Activated CD4-positive, alpha-beta T cell treated with anti-CD3 and anti-CD28 coated beads, Interleukin-2, amount 50 U/mL, for 16 hours (primary cell): ENCODE measurements around the gene HCAR2.
"Not testable (repeated sequence)": the region's sequence is repeated elsewhere in the genome, so short reads cannot be mapped to it uniquely, and the experiment has no call there.

Source experiments
- DNase-seq: peaks from one replicate; pipeline ENCODE4 v3.0.0-alpha.2; 2020

The HCAR2 gene

GRCh38 chr12:122715211-122715610 lies 12.1 kb upstream of the HCAR2 start:
- not testable (repeated sequence) for DNase-seq

- not testable (repeated sequence) for DNase-seq
Observed at GRCh38 chr12:122713491-122714188, 10.5 kb upstream of the HCAR2 start.

- DNase-seq = not testable (repeated sequence)
Observed at GRCh38 chr12:122711266-122711665, 8.1 kb upstream of the HCAR2 start.

- DNase-seq = not testable (repeated sequence)
Observed at GRCh38 chr12:122710341-122710740, 7.2 kb upstream of the HCAR2 start.

- DNase-seq = not testable (repeated sequence)
Observed at GRCh38 chr12:122709287-122709686, 6.1 kb upstream of the HCAR2 start.

- DNase-seq = not testable (repeated sequence)
Observed at GRCh38 chr12:122703841-122704240, 684 bp upstream of the HCAR2 start.

DNA sequence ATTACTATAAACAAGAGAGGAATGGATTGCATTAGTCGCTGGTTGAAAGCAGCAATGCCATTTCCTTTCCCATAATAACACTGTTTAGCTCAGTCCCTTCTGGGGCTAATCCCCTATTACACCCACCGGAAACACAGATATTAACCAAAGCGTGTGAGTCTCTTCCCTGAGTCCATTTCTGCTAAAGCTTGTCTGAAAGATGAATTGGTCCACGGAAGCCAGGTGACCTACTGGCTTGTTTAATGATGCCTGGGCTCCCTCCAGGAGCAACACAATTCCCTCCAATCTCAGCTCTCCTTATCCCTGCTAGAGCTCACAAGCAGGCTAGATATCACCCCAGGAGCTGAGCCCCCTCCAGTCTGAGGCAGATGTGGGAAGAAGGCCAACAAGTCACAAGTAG lies 1.7 kb downstream of the HCAR2 start:
- DNase-seq = not testable (repeated sequence)

GRCh38 chr12:122700038-122700710 lies 3.0 kb downstream of the HCAR2 start:
- not testable (repeated sequence) for DNase-seq

- not testable (repeated sequence) for DNase-seq
Observed at GRCh38 chr12:122696922-122697321, 6.2 kb downstream of the HCAR2 start.

GRCh38 chr12:122691566-122691965 lies 11.6 kb downstream of the HCAR2 start:
- no peak for DNase-seq

GRCh38 chr12:122688291-122688690 lies 14.9 kb downstream of the HCAR2 start:
- DNase-seq = no peak

DNA sequence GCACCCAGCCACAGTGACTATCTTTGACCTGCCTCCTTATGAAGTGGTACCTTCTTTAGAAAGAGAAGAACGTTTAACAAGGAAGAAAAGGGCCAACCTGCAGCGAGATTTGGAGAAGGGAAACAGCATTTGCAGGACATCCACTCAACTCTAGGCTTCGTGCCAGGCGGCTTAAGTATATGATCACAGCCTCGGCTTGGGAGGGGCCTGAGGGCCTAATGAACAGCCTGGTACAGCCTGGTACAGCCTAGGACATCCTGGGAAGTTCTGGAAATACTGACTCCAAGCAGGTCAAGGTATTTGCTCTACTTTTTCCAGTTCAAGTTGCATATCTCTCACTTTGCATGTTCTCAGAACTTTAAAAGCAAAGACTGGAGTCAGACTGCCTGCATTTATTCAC lies 16.1 kb downstream of the HCAR2 start:
- no peak for DNase-seq

DNA sequence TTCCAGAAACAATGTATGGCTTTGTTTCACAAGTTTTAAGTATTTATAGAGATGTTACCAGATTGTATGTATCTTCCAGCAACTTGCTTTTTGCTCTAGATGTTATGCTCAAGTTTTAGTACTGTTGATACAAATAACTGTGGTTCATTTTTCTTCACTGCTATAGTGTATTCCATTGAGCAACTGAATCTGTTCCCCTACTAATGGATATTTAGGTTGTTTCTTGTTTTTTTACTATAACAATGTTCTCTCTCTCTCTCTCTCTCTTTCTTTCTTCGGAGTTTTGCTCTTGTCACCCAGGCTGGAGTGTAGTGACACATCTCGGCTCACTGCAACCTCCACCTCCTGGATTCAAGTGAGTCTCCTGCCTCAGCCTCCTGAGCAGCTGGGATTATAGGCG lies 16.6 kb downstream of the HCAR2 start:
- DNase-seq = no peak

DNA sequence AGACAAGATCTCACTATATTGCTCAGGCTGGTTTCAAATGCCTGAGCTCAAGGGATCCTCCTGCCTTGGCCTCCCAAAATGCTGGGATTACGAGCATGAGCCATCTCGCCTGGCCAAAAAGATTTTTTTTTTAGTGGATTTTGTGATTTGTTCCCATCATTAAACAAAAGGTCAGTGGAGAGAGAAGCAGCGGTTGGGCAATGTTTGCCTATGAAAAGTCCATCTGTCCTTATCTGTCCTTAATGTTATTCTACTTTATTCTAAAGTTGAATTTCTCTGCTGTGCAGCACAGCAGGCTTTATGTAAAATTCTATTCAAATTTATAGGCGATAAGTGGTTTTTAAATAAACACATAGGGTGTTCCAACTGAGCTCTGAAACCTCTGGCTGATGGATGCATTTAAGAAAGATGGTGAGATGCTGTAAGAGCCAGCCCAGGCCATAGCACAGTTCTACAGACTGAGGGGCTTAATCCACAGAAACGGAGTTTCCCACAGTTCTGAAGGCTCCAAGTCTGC lies 18.8 kb downstream of the HCAR2 start:
- no peak for DNase-seq

DNA sequence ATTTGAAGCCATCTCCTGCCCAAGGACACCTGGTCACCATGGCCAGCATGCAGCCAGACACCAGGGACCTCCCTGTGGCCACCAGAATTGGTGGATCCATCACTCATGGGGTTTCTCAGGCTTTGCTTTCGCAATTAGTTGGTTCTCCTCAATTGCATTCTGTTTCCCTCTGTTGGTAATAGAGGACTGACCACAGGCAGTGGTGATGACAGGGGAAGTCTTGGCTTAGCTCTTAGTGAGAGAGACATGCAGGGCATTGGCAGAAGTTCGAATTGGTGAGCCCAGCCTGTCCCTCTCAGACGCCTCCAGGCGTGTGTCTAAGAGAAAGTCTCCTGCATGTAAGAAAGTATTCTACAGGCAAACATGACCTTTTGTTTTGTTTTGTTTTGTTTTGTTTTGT lies 21.3 kb downstream of the HCAR2 start:
- no peak for DNase-seq

DNA sequence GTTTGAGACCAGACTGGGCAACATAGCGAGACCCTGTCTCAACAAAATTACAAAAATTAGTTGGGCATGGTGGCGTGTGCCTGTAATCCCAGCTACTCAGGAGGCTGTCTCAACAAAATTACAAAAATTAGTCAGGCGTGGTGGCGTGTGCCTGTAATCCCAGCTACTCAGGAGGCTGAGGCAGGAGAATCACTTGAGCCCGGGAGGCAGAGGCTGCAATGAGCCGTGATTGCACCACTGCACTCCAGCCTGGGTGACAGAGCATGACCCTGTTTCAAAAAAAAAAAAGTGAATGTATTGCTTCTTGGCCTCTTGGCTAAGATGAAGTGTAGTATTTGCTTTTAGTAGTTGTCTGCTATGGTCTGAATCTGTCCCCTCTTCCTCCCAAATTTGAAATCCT lies 22.2 kb downstream of the HCAR2 start:
- DNase-seq = not testable (repeated sequence)

- DNase-seq = not testable (repeated sequence)
Observed at GRCh38 chr12:122676781-122677180, 26.4 kb downstream of the HCAR2 start.

- not testable (repeated sequence) for DNase-seq
Observed at GRCh38 chr12:122676015-122676414, 27.1 kb downstream of the HCAR2 start.

GRCh38 chr12:122672515-122672914 lies 30.6 kb downstream of the HCAR2 start:
- DNase-seq = no peak

- no peak for DNase-seq
Observed at GRCh38 chr12:122669397-122670070, 33.6 kb downstream of the HCAR2 start.

GRCh38 chr12:122668268-122668667 lies 34.9 kb downstream of the HCAR2 start:
- DNase-seq = no peak

- DNase-seq = no peak
Observed at GRCh38 chr12:122665759-122666158, 37.4 kb downstream of the HCAR2 start.

DNA sequence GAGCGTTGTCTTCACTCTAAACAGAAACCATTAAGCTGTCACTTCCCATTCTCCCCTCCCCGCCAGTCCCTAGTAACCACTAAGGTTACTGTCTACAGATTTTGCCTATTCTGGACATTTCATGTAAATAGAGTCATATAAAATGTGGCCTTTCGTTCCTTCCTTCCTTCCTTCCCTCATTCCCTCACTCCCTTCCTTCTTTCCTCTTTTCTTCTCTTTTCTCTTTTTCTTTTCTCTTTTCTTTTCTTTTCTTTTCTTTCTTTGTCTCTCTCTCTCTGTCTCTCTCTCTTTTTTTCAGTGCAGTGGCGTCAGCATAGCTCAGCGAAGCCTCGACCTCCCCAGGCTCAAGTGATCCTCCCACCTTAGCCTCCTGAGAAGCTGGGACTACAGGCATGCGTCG lies 37.8 kb downstream of the HCAR2 start:
- DNase-seq = no peak

GRCh38 chr12:122661938-122662337 lies 41.2 kb downstream of the HCAR2 start:
- DNase-seq = no peak
